A549 (cell line): ENCODE measurements around the gene LGI2. TPM values are rescaled to one million over a fixed set of nuclear protein-coding genes. Genes with fewer than 3 reads are reported as not detected.
A peak's percentile ranks its signal among the peaks of the same experiment; 100 is the strongest.

Source experiments
- ATAC-seq, 2 experiments: fragments of 200-7000 bp in 1 of 2; fragments of >200 bp in 1 of 2; cut with Nextera tagmentation in 1 of 2; cut with Tn5 transposase in 1 of 2; 3 replicates each; pipeline versions ENCODE4 v1.8.0 to v1.9.1; 2018 to 2020; ENCODE audit warnings: mild to moderate bottlenecking in 1 of 2, moderate library complexity in 1 of 2
- CTCF ChIA-PET: fragments of 300-600 bp; sonication (Branson Sonifier 250); formaldehyde crosslinking; extraction: SDS; loops from one replicate; lab custom pipeline; 2021; ENCODE audit warnings: antibody characterized with exemption, inconsistent platforms; lab: Yijun Ruan, JAX
- POLR2A ChIA-PET: fragments of 350-600 bp; formaldehyde crosslinking; extraction: SDS; loops from one replicate; lab custom pipeline; 2021; ENCODE audit warnings: antibody characterized with exemption, inconsistent platforms; lab: Yijun Ruan, JAX
- DNase-seq, 2 experiments: peaks; one replicate each; pipeline versions ENCODE4 v3.0.0 to v3.0.0-alpha.2; 2011 to 2016; ENCODE audit warnings: low read depth in 1 of 2, low spot score in 1 of 2
- FAIRE-seq: peaks from 2 replicates; lab custom pipeline; 2011; peaks lifted over from hg19 to GRCh38; lab: Jason Lieb, UNC
- H3K27ac ChIP-seq, 2 experiments: fragments of >200 bp; sonication (Bioruptor Twin); formaldehyde crosslinking; 3 replicates each; pipeline ENCODE4 v1.5.1; 2016 to 2017
- H3K4me1 ChIP-seq: fragments of >200 bp; sonication (Bioruptor Twin); formaldehyde crosslinking; 3 replicates; pipeline ENCODE4 v1.6.1; 2016
- H3K4me2 ChIP-seq: fragments of >200 bp; sonication (Bioruptor Twin); formaldehyde crosslinking; 3 replicates; pipeline ENCODE4 v1.6.1; 2016
- H3K4me3 ChIP-seq: fragments of >200 bp; sonication (Bioruptor Twin); formaldehyde crosslinking; 3 replicates; pipeline ENCODE4 v1.5.1; 2016
- H3K9me3 ChIP-seq: fragments of >200 bp; sonication (Bioruptor Twin); formaldehyde crosslinking; 3 replicates; pipeline ENCODE4 v1.6.1; 2016
- BHLHE40 ChIP-seq: IDR thresholded peaks from 2 replicates; pipeline ENCODE4 v1.6.1; 2012; ENCODE audit warnings: low read depth, low read length, inconsistent platforms
- CBX2 ChIP-seq: fragments of 200-600 bp; sonication (generic); IDR thresholded peaks from 2 replicates; pipeline ENCODE4 v1.6.1; 2016; ENCODE audit warnings: low read depth, mild to moderate bottlenecking, borderline replicate concordance
- CBX8 ChIP-seq: fragments of 200-600 bp; sonication (generic); IDR thresholded peaks from 2 replicates; pipeline ENCODE4 v1.6.1; 2016
- CEBPB ChIP-seq, 2 experiments: fragments of >200 bp in 1 of 2; sonication (Bioruptor Twin) in 1 of 2; formaldehyde crosslinking in 1 of 2; IDR thresholded peaks; 2 replicates each; pipeline ENCODE4 v1.6.1; 2012 to 2016
- CHD4 ChIP-seq: fragments of 200-600 bp; sonication (generic); IDR thresholded peaks from 2 replicates; pipeline ENCODE4 v1.6.1; 2016; ENCODE audit warnings: antibody characterized with exemption, mild to moderate bottlenecking, borderline replicate concordance
- EP300 ChIP-seq, 2 experiments: fragments of >200 bp; sonication (Bioruptor Twin); formaldehyde crosslinking; IDR thresholded peaks; 2 replicates in 1 of 2; 3 replicates in 1 of 2; pipeline ENCODE4 v1.6.1; 2016 to 2017
- FOSB ChIP-seq: fragments of 250-450 bp; sonication (Bioruptor Pico); IDR thresholded peaks from 2 replicates; pipeline ENCODE4 v1.5.0; 2020; ENCODE audit warnings: mild to moderate bottlenecking, moderate library complexity
- GATA3 ChIP-seq: IDR thresholded peaks from 2 replicates; pipeline ENCODE4 v1.6.1; 2012; ENCODE audit warnings: borderline replicate concordance
- HEYL ChIP-seq: fragments of 250-450 bp; sonication (Bioruptor Pico); IDR thresholded peaks from 2 replicates; pipeline ENCODE4 v1.8.0; 2021; ENCODE audit warnings: mild to moderate bottlenecking, moderate library complexity
- MAFK ChIP-seq: fragments of 450-650 bp; IDR thresholded peaks from 2 replicates; pipeline ENCODE4 v1.6.1; 2014; ENCODE audit not compliant: partially characterized antibody
- MAZ ChIP-seq: fragments of 150-350 bp; IDR thresholded peaks from 2 replicates; pipeline ENCODE4 v1.6.1; 2014; ENCODE audit warnings: antibody characterized with exemption, low read depth, low read length, borderline replicate concordance
- NFE2L2 ChIP-seq: fragments of 150-350 bp; conservative IDR thresholded peaks from 2 replicates; pipeline ENCODE4 v1.6.1; 2014; ENCODE audit warnings: low read length
- POLR2AphosphoS2 ChIP-seq: conservative IDR thresholded peaks from 2 replicates; pipeline ENCODE4 v1.6.1; 2012; ENCODE audit warnings: low read length, improper control_type of control experiment, inconsistent platforms
- RAD21 ChIP-seq, 2 experiments: fragments of >200 bp in 1 of 2; sonication (Bioruptor Twin) in 1 of 2; formaldehyde crosslinking in 1 of 2; IDR thresholded peaks in 1 of 2; conservative IDR thresholded peaks in 1 of 2; 2 replicates in 1 of 2; 3 replicates in 1 of 2; pipeline ENCODE4 v1.6.1; 2012 to 2018; ENCODE audit warnings: inconsistent platforms in 1 of 2
- RARB ChIP-seq: fragments of 250-450 bp; sonication (Bioruptor Pico); IDR thresholded peaks from 2 replicates; pipeline ENCODE4 v1.8.0; 2021; ENCODE audit warnings: mild to moderate bottlenecking, moderate library complexity
- RCOR1 ChIP-seq: fragments of 150-350 bp; IDR thresholded peaks from 2 replicates; pipeline ENCODE4 v1.6.1; 2014; ENCODE audit warnings: antibody characterized with exemption, low read length, low read depth
- RFX5 ChIP-seq: fragments of 450-650 bp; IDR thresholded peaks from 2 replicates; pipeline ENCODE4 v1.7.1; 2014; ENCODE audit warnings: antibody characterized with exemption, mild to moderate bottlenecking, moderate library complexity
- RNF2 ChIP-seq: fragments of 200-600 bp; sonication (generic); IDR thresholded peaks from 2 replicates; pipeline ENCODE4 v1.6.1; 2016; ENCODE audit warnings: low read depth, mild to moderate bottlenecking, antibody characterized with exemption, moderate library complexity, borderline replicate concordance
- SMC3 ChIP-seq: fragments of >200 bp; sonication (Bioruptor Twin); formaldehyde crosslinking; IDR thresholded peaks from 3 replicates; pipeline ENCODE4 v1.6.1; 2018; ENCODE audit warnings: inconsistent platforms
- SREBF2 ChIP-seq: fragments of 450-650 bp; IDR thresholded peaks from 2 replicates; pipeline ENCODE4 v1.6.1; 2014; ENCODE audit warnings: mild to moderate bottlenecking, moderate library complexity
- TFCP2L1 ChIP-seq: fragments of 250-450 bp; sonication (Bioruptor Pico); IDR thresholded peaks from 2 replicates; pipeline ENCODE4 v1.5.0; 2021; ENCODE audit warnings: mild to moderate bottlenecking
- ZC3H11A ChIP-seq: fragments of 450-650 bp; IDR thresholded peaks from 2 replicates; pipeline ENCODE4 v1.6.1; 2014; ENCODE audit warnings: antibody characterized with exemption, mild to moderate bottlenecking
- ZFP36 ChIP-seq: fragments of 450-650 bp; IDR thresholded peaks from 2 replicates; pipeline ENCODE4 v1.6.1; 2014; ENCODE audit warnings: borderline replicate concordance; ENCODE audit not compliant: partially characterized antibody
- WGBS: methylation state at CpG from one replicate; pipeline ENCODE4 v1.1.6; 2017; ENCODE audit errors: missing lambda C conversion rate; 5-methylcytosine and 5-hydroxymethylcytosine counted together
- polyA plus RNA-seq, 4 experiments: library from polyadenylated mRNA; depleted of rRNA in 3 of 4; stranded (reverse); fragments of >200 nt; fragmentation: RNase III in 1 of 4; extraction: RNeasy Plus Mini Kit Qiagen cat#74134 plus additional on column Dnase treatment in 1 of 4; gene quantifications; 2 replicates in 3 of 4; 3 replicates in 1 of 4; pipeline ENCODE4 v1.2.3, GENCODE V29; 2011 to 2017
- TF ChIP-seq, protein P1 (sequence below): fragments of >200 bp; sonication (Bioruptor Twin); formaldehyde crosslinking; IDR thresholded peaks from 3 replicates; pipeline ENCODE4 v1.5.1; 2016
- TF ChIP-seq, protein P2 (sequence below): fragments of 200-600 bp; sonication (generic); IDR thresholded peaks from 2 replicates; pipeline ENCODE4 v1.6.1; 2016; ENCODE audit warnings: antibody characterized with exemption, mild to moderate bottlenecking, moderate library complexity
- TF ChIP-seq, protein P3 (sequence below): IDR thresholded peaks from 2 replicates; pipeline ENCODE4 v1.6.1; 2012; ENCODE audit warnings: low read depth, borderline replicate concordance

Gene LGI2
- polyA plus RNA-seq, 2 of the 4 experiments (the other 2 are of a cell fraction): 0.05 to 0.14 TPM

DNA sequence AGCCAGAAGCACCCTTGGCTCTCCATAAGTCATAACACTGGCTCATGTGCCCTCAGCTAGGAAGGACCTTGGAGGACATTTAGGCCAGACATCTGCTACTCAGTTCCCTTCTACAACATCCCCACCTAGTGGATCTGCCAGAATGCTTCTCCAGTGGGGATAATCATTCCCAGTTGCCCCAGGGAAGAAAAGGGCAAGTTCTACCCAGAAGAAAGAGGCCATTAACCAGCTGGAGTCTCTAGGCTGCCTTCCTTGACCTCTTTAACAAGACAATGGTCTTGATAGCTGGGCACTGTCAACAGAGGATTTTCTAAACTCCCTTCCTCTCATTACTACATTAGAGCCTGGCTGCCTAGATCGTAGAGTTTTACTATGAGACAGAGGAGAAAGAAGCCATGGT lies 42.0 kb downstream of the LGI2 start:
- Histone ChIP-seq H3K4me2 (no peak overlapping the region), H3K4me3 (no peak overlapping the region), H3K9me3 (no peaks in the 10 kb centered on the region), H3K27ac (no peak overlapping the region), H3K4me1 (no peaks in the 10 kb centered on the region)
- CTCF ChIA-PET: interaction anchor here (0.9 kb wide), 1 partner anchor 9 kb away, joined by 3 read pairs; no protein-coding TSS in a partner anchor
- FAIRE-seq (no peak), ATAC-seq (peak; percentile 59 to 71; a peak in 3 of 6 replicates), DNase-seq (peak; percentile 16 to 30)
- POLR2A ChIA-PET: no interaction called here
- peak; percentile 45 to 57 for TF ChIP-seq RAD21 (conservative IDR thresholded peaks at IDR 0.05 in 1 of 2, IDR thresholded peaks at IDR 0.05 in 1 of 2)
- TF ChIP-seq, protein P1, sequence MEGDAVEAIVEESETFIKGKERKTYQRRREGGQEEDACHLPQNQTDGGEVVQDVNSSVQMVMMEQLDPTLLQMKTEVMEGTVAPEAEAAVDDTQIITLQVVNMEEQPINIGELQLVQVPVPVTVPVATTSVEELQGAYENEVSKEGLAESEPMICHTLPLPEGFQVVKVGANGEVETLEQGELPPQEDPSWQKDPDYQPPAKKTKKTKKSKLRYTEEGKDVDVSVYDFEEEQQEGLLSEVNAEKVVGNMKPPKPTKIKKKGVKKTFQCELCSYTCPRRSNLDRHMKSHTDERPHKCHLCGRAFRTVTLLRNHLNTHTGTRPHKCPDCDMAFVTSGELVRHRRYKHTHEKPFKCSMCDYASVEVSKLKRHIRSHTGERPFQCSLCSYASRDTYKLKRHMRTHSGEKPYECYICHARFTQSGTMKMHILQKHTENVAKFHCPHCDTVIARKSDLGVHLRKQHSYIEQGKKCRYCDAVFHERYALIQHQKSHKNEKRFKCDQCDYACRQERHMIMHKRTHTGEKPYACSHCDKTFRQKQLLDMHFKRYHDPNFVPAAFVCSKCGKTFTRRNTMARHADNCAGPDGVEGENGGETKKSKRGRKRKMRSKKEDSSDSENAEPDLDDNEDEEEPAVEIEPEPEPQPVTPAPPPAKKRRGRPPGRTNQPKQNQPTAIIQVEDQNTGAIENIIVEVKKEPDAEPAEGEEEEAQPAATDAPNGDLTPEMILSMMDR: peak; percentile 18; the same call in 2 of the 3 replicates
- TF ChIP-seq CEBPB (IDR thresholded peaks at IDR 0.05): no peak
- no peak for TF ChIP-seq POLR2AphosphoS2
- 26% methylated on average over 1 of the region's 1 CpG for WGBS

DNA sequence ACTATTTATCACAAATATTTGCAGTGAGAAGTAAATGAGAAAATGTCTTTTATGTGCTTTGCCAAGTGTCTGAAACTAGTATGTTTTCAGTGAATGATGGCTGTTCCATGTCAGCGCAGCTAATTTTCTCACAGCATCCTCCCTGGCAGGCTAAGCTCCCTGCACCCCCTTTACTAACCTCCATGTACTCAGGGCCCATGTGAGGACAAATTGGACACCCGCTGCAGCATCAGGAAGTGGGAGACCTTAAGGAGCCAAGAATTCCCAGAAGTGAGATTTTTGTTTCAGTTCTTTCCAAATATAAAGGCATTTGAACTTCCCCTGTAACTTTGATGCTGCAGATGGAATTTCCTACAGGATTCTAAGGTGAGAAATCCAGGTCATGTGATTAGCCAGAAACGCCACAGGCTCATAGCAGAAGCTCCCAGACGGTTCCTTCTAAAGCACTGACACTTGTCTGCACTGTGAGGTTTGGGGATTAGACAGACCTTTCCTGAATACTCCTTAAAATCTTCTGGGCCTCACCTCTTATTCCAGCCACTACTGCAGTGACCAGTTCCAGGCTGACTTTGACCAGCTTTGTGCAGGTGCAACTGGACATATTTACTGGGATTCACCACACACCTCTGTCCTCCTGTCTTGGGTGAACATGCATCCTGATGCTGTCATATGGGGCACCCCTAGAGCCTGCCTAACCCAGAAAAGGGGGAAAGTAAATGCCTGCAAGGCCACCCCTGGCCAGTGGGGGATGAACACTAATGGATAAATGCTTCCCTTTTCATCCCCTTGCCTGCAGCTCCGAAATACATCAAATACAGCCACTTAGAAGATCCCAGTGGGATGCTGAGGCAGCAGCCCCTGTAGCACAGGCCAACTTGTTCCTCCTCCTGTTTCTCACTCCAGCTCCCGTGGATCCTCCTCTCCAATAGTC lies 45.9 kb downstream of the LGI2 start:
- no peak overlapping the region for H3K4me2 ChIP-seq
- ATAC-seq: peak in 1 of 2 experiments; percentile 53; a peak in 2 of 6 replicates
- ChIA-PET CTCF (no interaction called here), POLR2A (no interaction called here)
- H3K9me3 ChIP-seq: no peaks in the 10 kb centered on the region
- H3K4me1 ChIP-seq: no peaks in the 10 kb centered on the region
- H3K27ac ChIP-seq: no peak overlapping the region
- 34% methylated on average over 6 of the region's 6 CpGs for WGBS
- TF ChIP-seq EP300 (IDR thresholded peaks at IDR 0.05) (no peak), RCOR1 (no peak), BHLHE40 (no peak), MAFK (no peak), RNF2 (no peak), ZC3H11A (no peak), RFX5 (no peak), CHD4 (no peak)
- FAIRE-seq: no peak
- H3K4me3 ChIP-seq: no peak overlapping the region
- no peak for DNase-seq

DNA sequence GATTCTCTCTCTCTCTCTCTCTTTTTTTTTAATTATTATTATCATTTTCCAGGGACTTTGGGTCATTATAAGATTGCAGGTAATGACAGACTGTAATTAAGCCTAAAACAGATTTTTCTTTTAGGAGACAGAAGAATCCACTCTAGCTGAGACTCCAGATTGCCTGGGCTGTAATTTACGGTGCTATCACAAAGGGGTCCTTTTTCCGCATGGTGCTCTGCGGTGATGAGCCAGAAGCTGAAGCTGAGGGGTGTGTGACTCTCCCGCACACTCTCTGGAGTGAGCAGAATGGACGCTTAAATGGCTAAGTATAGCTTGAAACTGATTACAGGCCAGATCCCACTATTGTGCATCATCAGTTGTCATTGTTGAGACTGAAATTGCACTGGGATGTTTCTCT lies 50.0 kb downstream of the LGI2 start:
- ATAC-seq (no peak), FAIRE-seq (no peak), DNase-seq (no peak)
- TF ChIP-seq HEYL (CRISPR knock-in tag) (no peak), FOSB (CRISPR knock-in tag) (no peak), SREBF2 (no peak), RARB (CRISPR knock-in tag) (no peak), NFE2L2 (no peak), MAZ (no peak), GATA3 (no peak), TFCP2L1 (CRISPR knock-in tag) (no peak), CBX2 (no peak), ZFP36 (no peak), CHD4 (no peak), RAD21 (conservative IDR thresholded peaks at IDR 0.05 in 1 of 2, IDR thresholded peaks at IDR 0.05 in 1 of 2) (no peak), SMC3 (no peak), CBX8 (no peak)
- TF ChIP-seq, protein P2, sequence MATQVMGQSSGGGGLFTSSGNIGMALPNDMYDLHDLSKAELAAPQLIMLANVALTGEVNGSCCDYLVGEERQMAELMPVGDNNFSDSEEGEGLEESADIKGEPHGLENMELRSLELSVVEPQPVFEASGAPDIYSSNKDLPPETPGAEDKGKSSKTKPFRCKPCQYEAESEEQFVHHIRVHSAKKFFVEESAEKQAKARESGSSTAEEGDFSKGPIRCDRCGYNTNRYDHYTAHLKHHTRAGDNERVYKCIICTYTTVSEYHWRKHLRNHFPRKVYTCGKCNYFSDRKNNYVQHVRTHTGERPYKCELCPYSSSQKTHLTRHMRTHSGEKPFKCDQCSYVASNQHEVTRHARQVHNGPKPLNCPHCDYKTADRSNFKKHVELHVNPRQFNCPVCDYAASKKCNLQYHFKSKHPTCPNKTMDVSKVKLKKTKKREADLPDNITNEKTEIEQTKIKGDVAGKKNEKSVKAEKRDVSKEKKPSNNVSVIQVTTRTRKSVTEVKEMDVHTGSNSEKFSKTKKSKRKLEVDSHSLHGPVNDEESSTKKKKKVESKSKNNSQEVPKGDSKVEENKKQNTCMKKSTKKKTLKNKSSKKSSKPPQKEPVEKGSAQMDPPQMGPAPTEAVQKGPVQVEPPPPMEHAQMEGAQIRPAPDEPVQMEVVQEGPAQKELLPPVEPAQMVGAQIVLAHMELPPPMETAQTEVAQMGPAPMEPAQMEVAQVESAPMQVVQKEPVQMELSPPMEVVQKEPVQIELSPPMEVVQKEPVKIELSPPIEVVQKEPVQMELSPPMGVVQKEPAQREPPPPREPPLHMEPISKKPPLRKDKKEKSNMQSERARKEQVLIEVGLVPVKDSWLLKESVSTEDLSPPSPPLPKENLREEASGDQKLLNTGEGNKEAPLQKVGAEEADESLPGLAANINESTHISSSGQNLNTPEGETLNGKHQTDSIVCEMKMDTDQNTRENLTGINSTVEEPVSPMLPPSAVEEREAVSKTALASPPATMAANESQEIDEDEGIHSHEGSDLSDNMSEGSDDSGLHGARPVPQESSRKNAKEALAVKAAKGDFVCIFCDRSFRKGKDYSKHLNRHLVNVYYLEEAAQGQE: no peak
- TF ChIP-seq, protein P3, sequence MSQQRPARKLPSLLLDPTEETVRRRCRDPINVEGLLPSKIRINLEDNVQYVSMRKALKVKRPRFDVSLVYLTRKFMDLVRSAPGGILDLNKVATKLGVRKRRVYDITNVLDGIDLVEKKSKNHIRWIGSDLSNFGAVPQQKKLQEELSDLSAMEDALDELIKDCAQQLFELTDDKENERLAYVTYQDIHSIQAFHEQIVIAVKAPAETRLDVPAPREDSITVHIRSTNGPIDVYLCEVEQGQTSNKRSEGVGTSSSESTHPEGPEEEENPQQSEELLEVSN: no peak
- CTCF ChIA-PET: interaction anchor here (0.6 to 2.3 kb wide), 29 partner anchors 11 to 512 kb away, joined by 3 to 19 read pairs (median 3); no protein-coding TSS in a partner anchor
- POLR2A ChIA-PET: no interaction called here
- Histone ChIP-seq H3K4me3 (no peak overlapping the region), H3K4me2 (no peak overlapping the region), H3K4me1 (no peaks in the 10 kb centered on the region), H3K9me3 (no peaks in the 10 kb centered on the region), H3K27ac (no peak overlapping the region)
- WGBS: 67% methylated on average over 5 of the region's 5 CpGs
